HG03565 (cell line): ENCODE results near the gene TBC1D10B.

Experiments used
- ATAC-seq: cut with Tn5 transposase; IDR thresholded peaks from one replicate; pipeline ENCODE4 v1.9.1; 2021; ENCODE audit warnings: mild to moderate bottlenecking, moderate library complexity; ENCODE audit not compliant: unreplicated experiment

TBC1D10B gene

GRCh38 chr16:30370456-30371247, at the start of gene TBC1D10B:
Gene TBC1D10B, minus strand, starts transcription at chr16:30370494. Its CDS starts 311 bp downstream, at chr16:30370183.
- ATAC-seq: peak; percentile 60

GRCh38 chr16:30418350-30419181, 48.3 kb upstream of the TBC1D10B start:
- ATAC-seq: no peak

- peak; percentile 80 for ATAC-seq
Observed at GRCh38 chr16:30417529-30418349, 47.4 kb upstream of the TBC1D10B start.

- ATAC-seq: no peak
Observed at GRCh38 chr16:30416624-30417528, 46.6 kb upstream of the TBC1D10B start.

- no peak for ATAC-seq
Observed at GRCh38 chr16:30416047-30416603, 45.8 kb upstream of the TBC1D10B start.

GRCh38 chr16:30414159-30414558, 43.9 kb upstream of the TBC1D10B start:
- no peak for ATAC-seq

GRCh38 chr16:30413112-30413806, 43.0 kb upstream of the TBC1D10B start:
- no peak for ATAC-seq

GRCh38 chr16:30409125-30410060, 39.1 kb upstream of the TBC1D10B start:
- ATAC-seq: no peak

GRCh38 chr16:30407804-30408534, 37.7 kb upstream of the TBC1D10B start:
- no peak for ATAC-seq

GRCh38 chr16:30407102-30407803, 37.0 kb upstream of the TBC1D10B start, which contains the start of gene ZNF771:
Gene ZNF771, plus strand, starts transcription at chr16:30407606. Its CDS starts 448 bp downstream, at chr16:30408054.
- ATAC-seq: peak; percentile 64

- ATAC-seq: no peak
Observed at GRCh38 chr16:30406795-30407101, 36.5 kb upstream of the TBC1D10B start.

- no peak for ATAC-seq
Observed at GRCh38 chr16:30401768-30402425, 31.6 kb upstream of the TBC1D10B start.

GRCh38 chr16:30399435-30400186, 29.3 kb upstream of the TBC1D10B start:
- ATAC-seq: no peak

- no peak for ATAC-seq
Observed at GRCh38 chr16:30398661-30399434, 28.6 kb upstream of the TBC1D10B start.
